ENCODE data around the gene SMAD3. TPM values are rescaled to one million over a fixed set of nuclear protein-coding genes. Genes with fewer than 3 reads are reported as not detected.
A peak's percentile ranks its signal among the peaks of the same experiment; 100 is the strongest.

The SMAD3 gene
- total RNA-seq, 1 donor from 2014 or later = 5.4 TPM

- peak; percentile 59 to 95 for DNase-seq (ENCODE audit: low read depth in 2 of 2)
These were observed 113.3 kb downstream of the SMAD3 start for GRCh38 chr15:67178569-67179210.

- no peak for DNase-seq (ENCODE audit: low read depth in 2 of 2)
These were observed 114.1 kb downstream of the SMAD3 start for GRCh38 chr15:67179411-67179995.

GRCh38 chr15:67180035-67180434, 114.6 kb downstream of the SMAD3 start:
- DNase-seq (ENCODE audit: low read depth in 2 of 2) = no peak

GRCh38 chr15:67180514-67181191, 115.3 kb downstream of the SMAD3 start:
- DNase-seq (ENCODE audit: low read depth in 2 of 2) = no peak

GRCh38 chr15:67181221-67181639, 115.8 kb downstream of the SMAD3 start:
- no peak for DNase-seq (ENCODE audit: low read depth in 2 of 2)

- no peak for DNase-seq (ENCODE audit: low read depth in 2 of 2)
These were observed 118.2 kb downstream of the SMAD3 start for GRCh38 chr15:67183443-67184169.

GRCh38 chr15:67184208-67184925, 119.0 kb downstream of the SMAD3 start:
- no peak for DNase-seq (ENCODE audit: low read depth in 2 of 2)

GRCh38 chr15:67185051-67185450, 119.6 kb downstream of the SMAD3 start:
- DNase-seq (ENCODE audit: low read depth in 2 of 2) = no peak

- DNase-seq (ENCODE audit: low read depth in 2 of 2) = no peak
These were observed 120.3 kb downstream of the SMAD3 start for GRCh38 chr15:67185621-67186225.

GRCh38 chr15:67186226-67186649, 120.8 kb downstream of the SMAD3 start:
- peak; percentile 40 to 55 for DNase-seq (ENCODE audit: low read depth in 2 of 2)

GRCh38 chr15:67186688-67187087, 121.3 kb downstream of the SMAD3 start:
- no peak for DNase-seq (ENCODE audit: low read depth in 2 of 2)

GRCh38 chr15:67187351-67187854, 122.0 kb downstream of the SMAD3 start:
- DNase-seq (ENCODE audit: low read depth in 2 of 2) = no peak

- no peak for DNase-seq (ENCODE audit: low read depth in 2 of 2)
These were observed 123.3 kb downstream of the SMAD3 start for GRCh38 chr15:67188551-67189218.

GRCh38 chr15:67189326-67190051, 124.1 kb downstream of the SMAD3 start:
- DNase-seq (ENCODE audit: low read depth in 2 of 2) = peak in 1 of 2 donors; percentile 38

GRCh38 chr15:67190326-67190725, 124.9 kb downstream of the SMAD3 start:
- DNase-seq (ENCODE audit: low read depth in 2 of 2) = no peak

GRCh38 chr15:67190813-67191212, 125.4 kb downstream of the SMAD3 start:
- no peak for DNase-seq (ENCODE audit: low read depth in 2 of 2)

- DNase-seq (ENCODE audit: low read depth in 2 of 2) = peak in 1 of 2 donors; percentile 45
These were observed 126.9 kb downstream of the SMAD3 start for GRCh38 chr15:67192185-67192820.

GRCh38 chr15:67193223-67193990, 128.0 kb downstream of the SMAD3 start:
- DNase-seq (ENCODE audit: low read depth in 2 of 2) = no peak

All from lung microvascular endothelial cell (primary cell).